Omental fat pad (tissue), 4 donors: ENCODE data around the gene NCOA4. TPM values are rescaled to one million over a fixed set of nuclear protein-coding genes. Genes with fewer than 3 reads are reported as not detected.

ENCODE experiments used
- ATAC-seq: fragments of 150-250 bp; one replicate; pipeline ENCODE4 v1.9.1; 2016; ENCODE audit warnings: mild to moderate bottlenecking, moderate library complexity; ENCODE audit not compliant: low FRiP score
- DNase-seq: peaks from one replicate; pipeline ENCODE4 v3.0.0-alpha.2; 2019; ENCODE audit warnings: low spot score
- CTCF ChIP-seq, 3 donors: fragments of 450-650 bp; IDR thresholded peaks; one replicate each; pipeline ENCODE4 v1.5.1; 2016 to 2017; ENCODE audit warnings: antibody characterized with exemption in 3 of 3, mild to moderate bottlenecking in 3 of 3, moderate library complexity in 2 of 3
- total RNA-seq, 4 donors: library from RNA; depleted of rRNA; stranded (reverse); fragments of >200 nt; gene quantifications; one replicate each; pipeline ENCODE4 v1.1.0, GENCODE V29; 2016

The NCOA4 gene
- total RNA-seq, 4 donors from 2014 or later = 145 to 161 (median 154) TPM

- ATAC-seq = no peak
- no peak for TF ChIP-seq CTCF (IDR thresholded peaks at IDR 0.05)
- no peak for DNase-seq
Observed at GRCh38 chr10:46037107-46037825, 6.8 kb upstream of the NCOA4 start.

- DNase-seq (no peak), ATAC-seq (no peak)
Observed at GRCh38 chr10:46035923-46036849, 5.8 kb upstream of the NCOA4 start.

GRCh38 chr10:46033602-46034011, 3.2 kb upstream of the NCOA4 start:
- ATAC-seq (no peak), DNase-seq (no peak)
- no peak for TF ChIP-seq CTCF (IDR thresholded peaks at IDR 0.05)

More at GRCh38 chr10:46035923-46036849, 5.8 kb upstream of the NCOA4 start:
- TF ChIP-seq CTCF (IDR thresholded peaks at IDR 0.05) = no peak

- DNase-seq = no peak
- no peak for TF ChIP-seq CTCF (IDR thresholded peaks at IDR 0.05)
- ATAC-seq = no peak
Observed at GRCh38 chr10:46031648-46032532, 1.5 kb upstream of the NCOA4 start.

GRCh38 chr10:46029461-46030030, 877 bp downstream of the NCOA4 start:
- no peak for ATAC-seq
- TF ChIP-seq CTCF (IDR thresholded peaks at IDR 0.05) = no peak
- DNase-seq = no peak
